GM21723 (cell line): ENCODE data around the gene SRSF4.

ENCODE experiments used
- ATAC-seq: cut with Tn5 transposase; IDR thresholded peaks from one replicate; pipeline ENCODE4 v1.9.1; 2021; ENCODE audit warnings: mild to moderate bottlenecking, moderate library complexity; ENCODE audit not compliant: unreplicated experiment

The SRSF4 gene

GRCh38 chr1:29099286-29099685 lies 82.4 kb downstream of the SRSF4 start:
- ATAC-seq = no peak
